Activated CD4-positive, alpha-beta T cell treated with anti-CD3 and anti-CD28 coated beads, Interleukin-2, amount 50 U/mL, for 16 hours (primary cell): ENCODE measurements around the gene SCNM1.
A peak's percentile ranks its signal among the peaks of the same experiment; 100 is the strongest.
"Not testable (repeated sequence)": the region's sequence is repeated elsewhere in the genome, so short reads cannot be mapped to it uniquely, and the experiment has no call there.

ENCODE experiments used
- DNase-seq: peaks from one replicate; pipeline ENCODE4 v3.0.0-alpha.2; 2020

The SCNM1 gene

GRCh38 chr1:151147132-151147503, 18.8 kb upstream of the SCNM1 start:
- no peak for DNase-seq

GRCh38 chr1:151147665-151148064, 18.3 kb upstream of the SCNM1 start:
- no peak for DNase-seq

GRCh38 chr1:151156515-151156819, 9.5 kb upstream of the SCNM1 start, which contains the start of gene TNFAIP8L2:
Gene TNFAIP8L2, plus strand, starts transcription at chr1:151156649. Its CDS starts 2,049 bp downstream, at chr1:151158698.
- peak; percentile 82 for DNase-seq

GRCh38 chr1:151157067-151157531, 8.8 kb upstream of the SCNM1 start:
- DNase-seq: peak; percentile 72

GRCh38 chr1:151158326-151158725, 7.6 kb upstream of the SCNM1 start:
- no peak for DNase-seq

GRCh38 chr1:151158751-151159251, 7.1 kb upstream of the SCNM1 start:
- DNase-seq: no peak

- no peak for DNase-seq
These were observed 6.6 kb upstream of the SCNM1 start for GRCh38 chr1:151159373-151159772.

- no peak for DNase-seq
These were observed 1.1 kb upstream of the SCNM1 start for GRCh38 chr1:151164732-151165280.

GRCh38 chr1:151165281-151165737, 635 bp upstream of the SCNM1 start:
- DNase-seq: no peak

- no peak for DNase-seq
These were observed 587 bp downstream of the SCNM1 start for GRCh38 chr1:151166505-151166956.

GRCh38 chr1:151167116-151167515, 1.2 kb downstream of the SCNM1 start:
- DNase-seq: no peak

GRCh38 chr1:151171190-151171589, 5.2 kb downstream of the SCNM1 start:
- no peak for DNase-seq

- no peak for DNase-seq
These were observed 9.2 kb downstream of the SCNM1 start for GRCh38 chr1:151175041-151175741.

- no peak for DNase-seq
These were observed 9.9 kb downstream of the SCNM1 start, which contains the start of gene TMOD4 for GRCh38 chr1:151175863-151176262. Gene TMOD4, minus strand, starts transcription at chr1:151175981. Its CDS starts 1,106 bp downstream, at chr1:151174875.

- DNase-seq: no peak
These were observed 10.6 kb downstream of the SCNM1 start for GRCh38 chr1:151176514-151177045.

GRCh38 chr1:151184211-151184610, 18.3 kb downstream of the SCNM1 start:
- no peak for DNase-seq

- no peak for DNase-seq
These were observed 21.3 kb downstream of the SCNM1 start for GRCh38 chr1:151187205-151187604.

- not testable (repeated sequence) for DNase-seq
These were observed 22.7 kb downstream of the SCNM1 start for GRCh38 chr1:151188667-151189066.

- DNase-seq: peak; percentile 92
These were observed 23.9 kb downstream of the SCNM1 start, which contains the start of gene VPS72 for GRCh38 chr1:151189637-151190445. Gene VPS72, minus strand, starts transcription at chr1:151190197. Its CDS starts 76 bp downstream, at chr1:151190121.

- no peak for DNase-seq
These were observed 26.1 kb downstream of the SCNM1 start for GRCh38 chr1:151192047-151192446.

GRCh38 chr1:151193304-151193703, 27.4 kb downstream of the SCNM1 start:
- DNase-seq: no peak

GRCh38 chr1:151193856-151194255, 27.9 kb downstream of the SCNM1 start:
- DNase-seq: no peak
